ENCODE data around the gene RAD52. TPM values are rescaled to one million over a fixed set of nuclear protein-coding genes. Genes with fewer than 3 reads are reported as not detected.
A peak's percentile ranks its signal among the peaks of the same experiment; 100 is the strongest.
"Not testable (repeated sequence)": the region's sequence is repeated elsewhere in the genome, so short reads cannot be mapped to it uniquely, and the experiment has no call there.

The RAD52 gene
- total and polyA plus RNA-seq, 9 donors = 10.6 to 23.0 (median 16.5) TPM

DNA sequence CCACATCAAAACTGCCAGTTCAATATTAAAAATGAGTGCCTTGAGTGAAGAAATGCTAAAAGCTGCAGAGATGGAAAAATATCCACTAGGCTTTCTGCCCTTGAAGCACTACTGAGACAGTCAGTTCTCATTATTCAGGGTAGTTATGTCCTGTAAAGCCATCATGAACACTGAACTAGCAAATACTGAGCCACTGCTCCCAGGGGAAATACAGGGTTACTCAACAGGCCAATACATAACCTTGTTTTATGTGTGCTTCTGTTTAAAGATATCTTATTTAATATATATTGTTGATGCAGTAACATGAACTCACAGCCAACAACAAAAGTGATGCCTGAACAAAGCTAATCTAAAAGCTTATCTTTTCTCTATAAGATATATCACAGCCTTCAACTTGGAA, 3.3 kb downstream of the RAD52 start:
- H3K36me3 ChIP-seq (ENCODE audit: control insufficient read depth, insufficient read depth, low read length) = peaks cover 4% of the 10 kb centered on the region
- no peak overlapping the region for H3K4me3 ChIP-seq (ENCODE audit: low read length)
- no peaks in the 10 kb centered on the region for H3K27me3 ChIP-seq (ENCODE audit: control insufficient read depth, insufficient read depth, low read length)
- peaks cover 17% of the 10 kb centered on the region for H3K4me1 ChIP-seq (ENCODE audit: control insufficient read depth, insufficient read depth, low read length)
- DNase-seq = no peak
- no peaks in the 10 kb centered on the region for H3K9me3 ChIP-seq (replicated peaks; ENCODE audit: control insufficient read depth, low read depth, low read length)
- no peak overlapping the region for H3K27ac ChIP-seq (ENCODE audit: low read length)

DNA sequence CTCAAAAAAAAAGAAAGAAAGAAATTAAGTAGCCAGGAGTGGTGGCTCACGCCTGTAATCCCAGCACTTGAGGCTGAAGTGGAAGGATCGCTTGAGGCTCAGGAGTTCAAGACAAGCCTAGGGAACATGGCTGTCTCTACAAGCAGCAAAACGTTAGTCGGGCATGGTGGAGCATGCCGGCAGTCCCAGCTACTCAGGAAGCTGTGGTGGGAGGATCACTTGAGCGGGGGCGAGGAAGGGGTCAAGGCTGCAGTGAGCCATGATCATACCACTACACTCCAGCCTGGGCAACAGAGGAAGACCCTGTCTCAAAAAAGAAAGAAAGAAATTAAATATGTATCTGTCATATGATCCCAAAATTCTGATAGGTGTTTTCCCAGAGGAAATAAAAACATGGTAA, 5.3 kb downstream of the RAD52 start:
- Histone ChIP-seq H3K27ac (ENCODE audit: low read length) (peak overlapping the region; percentile 84), H3K4me3 (ENCODE audit: low read length) (no peak overlapping the region), H3K27me3 (ENCODE audit: control insufficient read depth, insufficient read depth, low read length) (no peaks in the 10 kb centered on the region), H3K9me3 (replicated peaks; ENCODE audit: control insufficient read depth, low read depth, low read length) (no peaks in the 10 kb centered on the region), H3K4me1 (ENCODE audit: control insufficient read depth, insufficient read depth, low read length) (peaks cover 17% of the 10 kb centered on the region), H3K36me3 (ENCODE audit: control insufficient read depth, insufficient read depth, low read length) (peaks cover 10% of the 10 kb centered on the region)
- WGBS (ENCODE audit: insufficient coverage) = 79% methylated on average over 4 of the region's 7 CpGs
- no peak for DNase-seq

DNA sequence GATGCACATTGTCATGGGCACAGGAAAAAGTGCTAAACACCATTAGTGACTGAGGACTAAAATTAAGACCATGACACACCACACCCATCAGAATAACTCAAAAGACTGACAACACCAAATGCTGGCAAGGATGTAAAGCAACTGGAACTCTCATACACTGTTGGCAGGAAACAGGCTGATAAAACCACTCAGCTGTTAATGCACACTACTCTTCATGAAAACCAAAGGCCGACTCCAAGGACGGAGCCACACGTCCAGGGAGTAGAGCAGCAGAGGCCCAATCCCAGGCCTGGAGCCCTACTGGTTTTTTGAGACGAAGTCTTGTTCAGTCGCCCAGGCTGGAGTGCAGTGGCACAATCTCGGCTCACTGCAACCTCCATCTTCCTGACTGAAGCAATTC, 6.4 kb downstream of the RAD52 start:
- no peaks in the 10 kb centered on the region for H3K27me3 ChIP-seq (ENCODE audit: control insufficient read depth, insufficient read depth, low read length)
- H3K4me3 ChIP-seq (ENCODE audit: low read length) = no peak overlapping the region
- 92% methylated on average over 5 of the region's 6 CpGs for WGBS (ENCODE audit: insufficient coverage)
- peaks cover 12% of the 10 kb centered on the region for H3K4me1 ChIP-seq (ENCODE audit: control insufficient read depth, insufficient read depth, low read length)
- no peaks in the 10 kb centered on the region for H3K9me3 ChIP-seq (replicated peaks; ENCODE audit: control insufficient read depth, low read depth, low read length)
- peaks cover 17% of the 10 kb centered on the region for H3K36me3 ChIP-seq (ENCODE audit: control insufficient read depth, insufficient read depth, low read length)
- H3K27ac ChIP-seq (ENCODE audit: low read length) = peak overlapping the region; percentile 84
- DNase-seq = peak; percentile 87

DNA sequence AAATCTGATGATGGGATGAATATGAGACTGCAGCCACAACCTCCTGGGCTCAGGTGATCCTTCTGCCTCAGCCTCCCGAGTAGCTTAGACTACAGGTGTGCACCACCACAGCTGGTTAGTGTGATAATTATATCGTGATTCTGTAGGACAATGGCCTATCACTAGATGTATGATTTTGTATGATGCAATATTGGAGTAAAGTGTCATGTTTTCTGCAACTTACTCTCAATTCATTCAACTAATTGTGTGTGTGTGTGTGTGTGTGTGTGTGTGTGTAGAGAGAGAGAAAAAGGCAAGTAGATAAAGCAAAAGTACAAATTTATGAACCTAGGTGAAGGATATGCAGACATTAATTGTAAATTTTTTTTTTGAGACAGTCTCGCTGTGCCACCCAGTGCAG, 10.7 kb downstream of the RAD52 start:
- Histone ChIP-seq H3K27me3 (ENCODE audit: control insufficient read depth, insufficient read depth, low read length) (no peaks in the 10 kb centered on the region), H3K9me3 (replicated peaks; ENCODE audit: control insufficient read depth, low read depth, low read length) (no peaks in the 10 kb centered on the region), H3K4me3 (ENCODE audit: low read length) (no peak overlapping the region), H3K4me1 (ENCODE audit: control insufficient read depth, insufficient read depth, low read length) (peaks cover 6% of the 10 kb centered on the region), H3K36me3 (ENCODE audit: control insufficient read depth, insufficient read depth, low read length) (peaks cover 15% of the 10 kb centered on the region), H3K27ac (ENCODE audit: low read length) (no peak overlapping the region)
- no peak for DNase-seq
- WGBS (ENCODE audit: insufficient coverage) = 100% methylated on average over 2 of the region's 3 CpGs

DNA sequence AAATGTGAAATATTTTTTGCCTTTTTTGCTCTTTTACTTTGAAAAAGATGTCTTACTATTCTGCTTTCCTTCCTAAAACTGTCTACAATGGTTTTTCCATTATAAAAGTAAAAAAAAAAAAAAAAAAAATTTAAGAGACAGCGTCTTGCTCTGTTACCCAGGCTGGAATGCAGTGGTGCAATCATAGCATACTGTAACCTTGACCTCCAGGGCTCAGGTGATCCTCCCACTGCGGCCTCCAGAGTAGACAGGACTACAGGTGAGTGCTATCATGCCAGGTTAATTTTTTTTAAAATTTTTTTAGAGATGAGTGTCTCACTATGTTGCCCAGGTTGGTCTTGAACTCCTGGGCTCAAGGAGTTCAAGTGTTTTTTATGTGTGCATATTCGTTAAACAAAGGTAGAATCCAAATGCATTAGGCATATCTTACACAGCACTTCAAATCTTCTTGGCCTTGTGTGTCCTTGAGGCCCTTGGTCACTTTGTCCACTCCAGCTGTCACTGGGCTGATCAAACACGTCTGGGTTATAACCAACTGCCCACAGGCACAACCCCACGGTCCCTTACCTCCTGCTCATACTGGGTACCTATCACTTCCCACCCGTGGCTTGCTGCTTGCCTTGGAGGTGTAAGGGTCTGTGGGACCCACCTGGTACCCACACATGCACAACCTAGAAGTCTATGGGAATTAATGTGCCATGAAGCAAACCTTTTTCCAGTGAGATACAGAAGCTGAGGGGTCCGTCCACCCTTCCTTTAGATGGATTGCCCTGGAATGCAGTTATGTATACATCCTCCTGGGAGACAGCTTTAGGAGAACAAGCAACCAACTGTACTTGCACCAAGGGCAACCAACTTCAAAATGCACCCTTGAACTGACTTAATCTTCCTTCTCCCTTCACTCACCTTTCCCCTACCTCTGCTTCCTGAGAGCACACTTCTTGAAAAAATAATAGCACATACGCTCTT, 12.8 kb downstream of the RAD52 start:
- Histone ChIP-seq H3K4me1 (ENCODE audit: control insufficient read depth, insufficient read depth, low read length) (no peaks in the 10 kb centered on the region), H3K4me3 (ENCODE audit: low read length) (no peak overlapping the region), H3K36me3 (ENCODE audit: control insufficient read depth, insufficient read depth, low read length) (peaks cover 18% of the 10 kb centered on the region), H3K27ac (ENCODE audit: low read length) (no peak overlapping the region), H3K27me3 (ENCODE audit: control insufficient read depth, insufficient read depth, low read length) (no peaks in the 10 kb centered on the region), H3K9me3 (replicated peaks; ENCODE audit: control insufficient read depth, low read depth, low read length) (no peaks in the 10 kb centered on the region)
- no peak for DNase-seq
- 85% methylated on average over 5 of the region's 8 CpGs for WGBS (ENCODE audit: insufficient coverage)

DNA sequence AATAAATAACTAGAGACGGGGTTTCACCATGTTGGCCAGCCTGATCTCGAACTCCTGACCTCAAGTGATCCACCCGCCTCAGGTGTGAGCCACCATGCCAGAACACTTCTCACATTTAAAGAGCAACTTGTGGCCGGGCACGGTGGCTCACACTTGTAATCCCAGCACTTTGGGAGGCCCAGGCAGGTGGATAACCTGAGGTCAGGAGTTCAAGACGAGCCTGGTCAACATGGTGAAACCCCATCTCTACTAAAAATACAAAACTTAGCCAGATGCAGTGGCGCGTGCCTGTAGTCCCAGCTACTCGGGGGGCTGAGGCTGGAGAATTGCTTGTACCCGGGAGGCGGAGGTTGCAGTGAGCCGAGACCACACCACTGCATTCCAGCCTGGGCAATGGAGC, 13.6 kb downstream of the RAD52 start:
- not testable (repeated sequence) for DNase-seq; H3K27ac ChIP-seq (ENCODE audit: low read length); H3K9me3 ChIP-seq (replicated peaks; ENCODE audit: control insufficient read depth, low read depth, low read length); H3K4me3 ChIP-seq (ENCODE audit: low read length); H3K4me1 ChIP-seq (ENCODE audit: control insufficient read depth, insufficient read depth, low read length); H3K27me3 ChIP-seq (ENCODE audit: control insufficient read depth, insufficient read depth, low read length)
- peaks cover 25% of the 10 kb centered on the region for H3K36me3 ChIP-seq (ENCODE audit: control insufficient read depth, insufficient read depth, low read length)
- WGBS (ENCODE audit: insufficient coverage) = 93% methylated on average over 7 of the region's 12 CpGs

DNA sequence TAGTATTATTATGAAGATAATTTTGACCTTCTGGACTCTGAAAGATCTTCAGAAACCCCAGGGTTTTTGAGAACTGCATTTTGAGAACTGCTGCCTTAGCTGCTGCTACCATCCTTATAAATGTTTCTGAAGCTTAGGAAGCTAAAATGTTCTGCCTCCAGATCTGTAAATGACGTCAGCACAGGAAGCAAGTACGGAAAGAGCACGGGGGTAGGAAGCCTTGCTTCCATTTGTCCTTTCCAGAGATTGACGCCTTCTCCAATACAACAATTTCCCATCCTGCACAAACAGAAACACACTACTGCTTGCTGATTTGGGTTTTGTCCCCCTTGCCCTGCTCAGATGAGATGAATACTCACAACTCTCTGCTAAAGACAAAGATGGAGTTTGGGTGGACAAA, 17.9 kb downstream of the RAD52 start:
- peaks cover 39% of the 10 kb centered on the region for H3K36me3 ChIP-seq (ENCODE audit: control insufficient read depth, insufficient read depth, low read length)
- 80% methylated on average over 1 of the region's 4 CpGs for WGBS (ENCODE audit: insufficient coverage)
- H3K4me3 ChIP-seq (ENCODE audit: low read length) = no peak overlapping the region
- H3K27ac ChIP-seq (ENCODE audit: low read length) = no peak overlapping the region
- no peaks in the 10 kb centered on the region for H3K4me1 ChIP-seq (ENCODE audit: control insufficient read depth, insufficient read depth, low read length)
- H3K27me3 ChIP-seq (ENCODE audit: control insufficient read depth, insufficient read depth, low read length) = no peaks in the 10 kb centered on the region
- no peaks in the 10 kb centered on the region for H3K9me3 ChIP-seq (replicated peaks; ENCODE audit: control insufficient read depth, low read depth, low read length)
- no peak for DNase-seq

DNA sequence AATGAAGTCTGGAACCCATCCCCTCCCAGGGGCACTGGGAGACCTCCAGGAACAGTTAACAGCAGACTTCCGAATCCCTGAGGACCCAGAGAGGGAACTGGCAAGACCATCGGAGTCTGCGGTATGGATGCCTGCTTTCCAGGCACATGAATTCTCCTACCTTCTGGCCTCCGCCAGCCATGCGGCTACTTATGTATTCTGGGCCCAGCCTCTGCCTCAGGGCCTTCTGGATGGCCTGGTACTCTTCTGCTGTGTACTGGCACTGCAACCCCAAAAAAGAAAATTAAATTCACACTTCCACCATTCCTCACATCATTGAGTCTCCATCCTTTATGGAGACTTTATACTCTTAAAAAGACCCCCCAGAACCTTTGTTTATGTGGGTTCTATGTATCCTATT, 18.4 kb downstream of the RAD52 start:
- H3K36me3 ChIP-seq (ENCODE audit: control insufficient read depth, insufficient read depth, low read length) = peaks cover 44% of the 10 kb centered on the region
- no peaks in the 10 kb centered on the region for H3K9me3 ChIP-seq (replicated peaks; ENCODE audit: control insufficient read depth, low read depth, low read length)
- H3K27me3 ChIP-seq (ENCODE audit: control insufficient read depth, insufficient read depth, low read length) = no peaks in the 10 kb centered on the region
- no peak overlapping the region for H3K4me3 ChIP-seq (ENCODE audit: low read length)
- no peak for DNase-seq
- no peaks in the 10 kb centered on the region for H3K4me1 ChIP-seq (ENCODE audit: control insufficient read depth, insufficient read depth, low read length)
- no peak overlapping the region for H3K27ac ChIP-seq (ENCODE audit: low read length)
- 91% methylated on average over 4 of the region's 5 CpGs for WGBS (ENCODE audit: insufficient coverage)

DNA sequence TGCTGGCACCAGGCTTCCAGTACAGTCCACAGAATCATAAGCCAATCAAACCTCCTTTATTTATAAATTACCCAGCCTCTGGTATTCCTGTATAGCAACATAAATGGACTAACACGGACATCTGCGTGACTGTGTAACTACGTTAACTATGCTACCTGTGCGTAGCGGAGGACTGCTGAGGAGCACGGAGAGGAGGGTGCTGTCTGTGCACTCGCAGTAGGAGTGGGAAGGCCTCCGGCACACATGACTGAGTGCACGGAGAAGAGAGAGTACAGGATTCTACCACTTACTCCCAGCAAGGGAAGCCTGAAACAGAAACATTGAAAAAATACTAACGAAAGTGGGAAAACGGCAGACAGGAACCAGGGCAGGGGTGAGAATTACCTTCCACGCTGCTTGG, 22.9 kb downstream of the RAD52 start:
- 94% methylated on average over 7 of the region's 12 CpGs for WGBS (ENCODE audit: insufficient coverage)
- Histone ChIP-seq H3K9me3 (replicated peaks; ENCODE audit: control insufficient read depth, low read depth, low read length) (no peaks in the 10 kb centered on the region), H3K27ac (ENCODE audit: low read length) (no peak overlapping the region), H3K4me1 (ENCODE audit: control insufficient read depth, insufficient read depth, low read length) (no peaks in the 10 kb centered on the region), H3K27me3 (ENCODE audit: control insufficient read depth, insufficient read depth, low read length) (no peaks in the 10 kb centered on the region), H3K4me3 (ENCODE audit: low read length) (no peak overlapping the region), H3K36me3 (ENCODE audit: control insufficient read depth, insufficient read depth, low read length) (peaks cover 73% of the 10 kb centered on the region)
- DNase-seq = no peak

DNA sequence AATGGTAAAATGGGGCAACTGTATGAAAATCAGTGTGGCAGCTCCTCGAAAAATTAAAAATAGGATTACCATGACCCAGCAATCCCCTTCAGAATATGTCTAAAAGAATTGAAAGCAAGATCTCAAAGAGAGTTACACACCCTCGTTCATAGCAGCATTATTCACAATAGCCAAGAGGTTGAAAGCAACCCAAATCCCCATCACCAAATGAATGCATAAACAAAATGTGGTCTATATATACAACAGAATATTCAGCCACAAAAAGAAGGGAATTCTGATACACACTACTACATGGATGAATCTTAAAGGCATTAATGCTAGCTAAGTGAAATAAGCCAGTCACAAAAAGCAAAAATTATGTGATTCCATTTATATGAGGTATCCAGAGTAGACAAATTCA, 27.2 kb downstream of the RAD52 start:
- Histone ChIP-seq H3K4me1 (ENCODE audit: control insufficient read depth, insufficient read depth, low read length) (no peaks in the 10 kb centered on the region), H3K27me3 (ENCODE audit: control insufficient read depth, insufficient read depth, low read length) (no peaks in the 10 kb centered on the region), H3K36me3 (ENCODE audit: control insufficient read depth, insufficient read depth, low read length) (peaks cover 65% of the 10 kb centered on the region), H3K9me3 (replicated peaks; ENCODE audit: control insufficient read depth, low read depth, low read length) (no peaks in the 10 kb centered on the region), H3K27ac (ENCODE audit: low read length) (no peak overlapping the region), H3K4me3 (ENCODE audit: low read length) (no peak overlapping the region)
- no peak for DNase-seq
- no CpG with 5 or more reads among the region's 2 CpGs for WGBS (ENCODE audit: insufficient coverage)
